GM12892 (cell line): ENCODE measurements around the gene TYW1B.
"Not testable (repeated sequence)": the region's sequence is repeated elsewhere in the genome, so short reads cannot be mapped to it uniquely, and the experiment has no call there.

Source experiments
- POLR2A ChIP-seq: IDR thresholded peaks from 2 replicates; pipeline ENCODE4 v1.6.1; 2011; ENCODE audit warnings: low read depth, low read length, control low read depth
- POLR2AphosphoS5 ChIP-seq: IDR thresholded peaks from 2 replicates; pipeline ENCODE4 v1.6.1; 2011; ENCODE audit warnings: low read depth, low read length, control low read depth

- TF ChIP-seq POLR2A, POLR2AphosphoS5: not testable (repeated sequence)
Observed at GRCh38 chr7:72603476-72603875, 224.5 kb downstream of the TYW1B start.
